DND-41 (cell line): ENCODE results near the gene PITPNC1.
"Not testable (repeated sequence)": the region's sequence is repeated elsewhere in the genome, so short reads cannot be mapped to it uniquely, and the experiment has no call there.

Source experiments
- ATAC-seq: fragments of 200-7000 bp; cut with Tn5 transposase; 3 replicates; pipeline ENCODE4 v1.9.1; 2021; ENCODE audit warnings: low read depth; ENCODE audit not compliant: insufficient read depth
- DNase-seq: peaks from one replicate; pipeline ENCODE4 v3.0.0-alpha.2; 2020
- H2AFZ ChIP-seq: 2 replicates; pipeline ENCODE4 v1.6.0; 2012; ENCODE audit warnings: low read depth, low read length
- H3K27ac ChIP-seq: 2 replicates; pipeline ENCODE4 v1.5.1; 2012; ENCODE audit warnings: low read length, inconsistent platforms
- H3K27me3 ChIP-seq: fragments of 200-600 bp; sonication (generic); 2 replicates; pipeline ENCODE4 v1.6.0; 2012; ENCODE audit warnings: low read length, mild to moderate bottlenecking, inconsistent platforms; ENCODE audit not compliant: insufficient read depth, poor library complexity
- H3K36me3 ChIP-seq: 2 replicates; pipeline ENCODE4 v1.5.1; 2012; ENCODE audit warnings: low read length, inconsistent platforms; ENCODE audit not compliant: insufficient read depth
- H3K4me1 ChIP-seq: 2 replicates; pipeline ENCODE4 v1.5.1; 2012; ENCODE audit warnings: mild to moderate bottlenecking, low read length; ENCODE audit not compliant: insufficient read depth
- H3K4me2 ChIP-seq: 2 replicates; pipeline ENCODE4 v1.6.0; 2012; ENCODE audit warnings: mild to moderate bottlenecking, moderate library complexity, low read length, inconsistent platforms; ENCODE audit not compliant: insufficient read depth
- H3K4me3 ChIP-seq, 2 experiments: fragments of 200-600 bp in 1 of 2; shearing (Covaris generic) in 1 of 2; 2 replicates each; pipeline ENCODE4 v1.5.1; 2012 to 2016; ENCODE audit warnings: inconsistent platforms in 2 of 2, low read length in 2 of 2, mild to moderate bottlenecking in 2 of 2, low read depth in 1 of 2, moderate library complexity in 1 of 2
- H3K79me2 ChIP-seq: 2 replicates; pipeline ENCODE4 v1.6.0; 2012; ENCODE audit warnings: low read length, inconsistent platforms; ENCODE audit not compliant: insufficient read depth
- H3K9ac ChIP-seq: 2 replicates; pipeline ENCODE4 v1.6.0; 2012; ENCODE audit warnings: low read depth, mild to moderate bottlenecking, inconsistent platforms, low read length, moderate library complexity
- H3K9me3 ChIP-seq: 2 replicates; pipeline ENCODE4 v1.5.1; 2012; ENCODE audit warnings: low read length, moderate library complexity, mild to moderate bottlenecking, inconsistent platforms; ENCODE audit not compliant: insufficient read depth, severe bottlenecking
- H4K20me1 ChIP-seq: 2 replicates; pipeline ENCODE4 v1.6.0; 2012; ENCODE audit warnings: low read length; ENCODE audit not compliant: insufficient read depth
- EZH2 ChIP-seq: IDR thresholded peaks from 3 replicates; pipeline ENCODE4 v1.6.1; 2012; ENCODE audit warnings: borderline replicate concordance, low read depth, mild to moderate bottlenecking, moderate library complexity, low read length, inconsistent platforms; ENCODE audit not compliant: severe bottlenecking
- TF ChIP-seq, protein P1 (sequence below): IDR thresholded peaks from 2 replicates; pipeline ENCODE4 v1.5.1; 2012; ENCODE audit warnings: borderline replicate concordance, low read length, moderate library complexity, mild to moderate bottlenecking; ENCODE audit not compliant: poor library complexity, severe bottlenecking; ENCODE audit errors: extremely low read depth

Gene PITPNC1

GRCh38 chr17:67725373-67725791, 348.3 kb downstream of the PITPNC1 start:
- ATAC-seq (no peak), DNase-seq (no peak)
- Histone ChIP-seq H4K20me1 (no peaks in the 10 kb centered on the region; the same call in 1 of the 2 replicates), H3K4me1 (peaks cover 2% of the 10 kb centered on the region; the same call in 1 of the 2 replicates), H2AFZ (no peak overlapping the region), H3K4me2 (no peak overlapping the region), H3K79me2 (peaks cover 26% of the 10 kb centered on the region), H3K9me3 (no peaks in the 10 kb centered on the region), H3K9ac (no peak overlapping the region), H3K4me3 (no peak overlapping the region), H3K27ac (no peak overlapping the region), H3K36me3 (peaks cover 93% of the 10 kb centered on the region), H3K27me3 (no peaks in the 10 kb centered on the region)
- no peak for TF ChIP-seq EZH2
- TF ChIP-seq, protein P1, sequence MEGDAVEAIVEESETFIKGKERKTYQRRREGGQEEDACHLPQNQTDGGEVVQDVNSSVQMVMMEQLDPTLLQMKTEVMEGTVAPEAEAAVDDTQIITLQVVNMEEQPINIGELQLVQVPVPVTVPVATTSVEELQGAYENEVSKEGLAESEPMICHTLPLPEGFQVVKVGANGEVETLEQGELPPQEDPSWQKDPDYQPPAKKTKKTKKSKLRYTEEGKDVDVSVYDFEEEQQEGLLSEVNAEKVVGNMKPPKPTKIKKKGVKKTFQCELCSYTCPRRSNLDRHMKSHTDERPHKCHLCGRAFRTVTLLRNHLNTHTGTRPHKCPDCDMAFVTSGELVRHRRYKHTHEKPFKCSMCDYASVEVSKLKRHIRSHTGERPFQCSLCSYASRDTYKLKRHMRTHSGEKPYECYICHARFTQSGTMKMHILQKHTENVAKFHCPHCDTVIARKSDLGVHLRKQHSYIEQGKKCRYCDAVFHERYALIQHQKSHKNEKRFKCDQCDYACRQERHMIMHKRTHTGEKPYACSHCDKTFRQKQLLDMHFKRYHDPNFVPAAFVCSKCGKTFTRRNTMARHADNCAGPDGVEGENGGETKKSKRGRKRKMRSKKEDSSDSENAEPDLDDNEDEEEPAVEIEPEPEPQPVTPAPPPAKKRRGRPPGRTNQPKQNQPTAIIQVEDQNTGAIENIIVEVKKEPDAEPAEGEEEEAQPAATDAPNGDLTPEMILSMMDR, result no peak

- H3K9me3 ChIP-seq, result no peaks in the 10 kb centered on the region
- no peaks in the 10 kb centered on the region; the same call in 1 of the 2 replicates for H4K20me1 ChIP-seq
- no peak overlapping the region for H3K4me2 ChIP-seq
- no peaks in the 10 kb centered on the region for H3K27me3 ChIP-seq
- peaks cover 93% of the 10 kb centered on the region for H3K36me3 ChIP-seq
- no peak overlapping the region for H3K9ac ChIP-seq
- TF ChIP-seq, protein P1, result no peak
- TF ChIP-seq EZH2, result no peak
- no peak overlapping the region for H3K4me3 ChIP-seq
- ATAC-seq (no peak), DNase-seq (no peak)
- H3K4me1 ChIP-seq, result no peaks in the 10 kb centered on the region
- H3K27ac ChIP-seq, result no peak overlapping the region
- peaks cover 26% of the 10 kb centered on the region for H3K79me2 ChIP-seq
- no peak overlapping the region for H2AFZ ChIP-seq
Measured at GRCh38 chr17:67725807-67726206, 348.7 kb downstream of the PITPNC1 start.

DNA sequence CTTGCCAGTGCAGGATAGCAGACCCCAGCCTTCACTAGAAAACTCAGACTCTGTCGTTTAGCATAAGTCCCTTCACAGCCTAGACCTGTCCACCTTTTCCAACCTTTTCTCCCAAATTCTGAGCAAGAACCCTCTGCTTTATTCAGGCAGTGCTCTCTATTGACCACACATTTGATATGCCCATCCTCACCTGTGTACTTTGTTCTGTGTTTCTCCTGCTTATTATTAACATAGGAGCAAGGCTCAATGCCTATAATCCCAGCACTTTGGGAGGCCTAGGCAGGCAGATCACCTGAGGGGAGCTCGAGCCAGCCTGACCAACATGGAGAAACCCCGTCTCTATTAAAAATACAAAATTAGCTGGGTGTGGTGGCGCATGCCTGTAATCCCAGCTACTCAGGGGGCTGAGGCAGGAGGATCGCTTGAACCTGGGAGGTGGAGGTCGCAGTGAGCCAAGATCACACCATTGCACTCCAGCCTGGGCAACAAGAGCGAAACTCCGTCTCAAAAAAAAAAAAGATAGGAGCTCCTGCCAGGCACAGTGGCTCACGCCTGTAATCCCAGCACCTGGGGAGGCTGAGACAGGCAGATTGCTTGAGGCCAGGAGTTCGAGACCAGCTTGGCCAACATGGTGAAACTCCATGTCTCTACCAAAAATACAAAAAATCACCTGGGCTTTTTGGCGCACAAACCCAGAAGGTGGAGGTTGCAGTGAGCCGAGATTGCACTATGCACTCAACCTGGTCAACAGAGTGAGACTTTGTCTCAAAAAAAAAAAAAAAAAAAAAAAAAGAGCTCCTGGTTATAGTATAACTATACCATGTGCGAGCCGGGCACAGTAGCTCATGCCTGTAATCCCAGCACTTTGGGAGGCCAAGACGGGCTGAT, 350.3 kb downstream of the PITPNC1 start:
- H3K4me3 ChIP-seq, H3K9ac ChIP-seq, H2AFZ ChIP-seq, H3K4me2 ChIP-seq, H3K9me3 ChIP-seq, H3K27me3 ChIP-seq, H3K27ac ChIP-seq, ATAC-seq, DNase-seq, H3K4me1 ChIP-seq, H4K20me1 ChIP-seq: not testable (repeated sequence)
- Histone ChIP-seq H3K36me3 (peaks cover 88% of the 10 kb centered on the region), H3K79me2 (peaks cover 35% of the 10 kb centered on the region)

GRCh38 chr17:67729903-67730302, 352.8 kb downstream of the PITPNC1 start:
- Histone ChIP-seq H3K79me2 (peaks cover 50% of the 10 kb centered on the region), H3K4me2 (no peak overlapping the region), H3K4me1 (no peaks in the 10 kb centered on the region), H3K27ac (no peak overlapping the region), H3K9ac (no peak overlapping the region), H3K9me3 (no peaks in the 10 kb centered on the region), H3K36me3 (peaks cover 90% of the 10 kb centered on the region), H2AFZ (no peak overlapping the region), H3K27me3 (no peaks in the 10 kb centered on the region), H4K20me1 (no peaks in the 10 kb centered on the region; the same call in 1 of the 2 replicates), H3K4me3 (no peak overlapping the region)
- ATAC-seq, result no peak
- no peak for DNase-seq
- TF ChIP-seq, protein P1, result no peak
- TF ChIP-seq EZH2, result no peak
